Measurements from ENCODE around the gene CORO2A. TPM values are rescaled to one million over a fixed set of nuclear protein-coding genes. Genes with fewer than 3 reads are reported as not detected.

Gene CORO2A
- total RNA-seq, 1 experiment from 2014 or later, result 15.8 TPM

DNA sequence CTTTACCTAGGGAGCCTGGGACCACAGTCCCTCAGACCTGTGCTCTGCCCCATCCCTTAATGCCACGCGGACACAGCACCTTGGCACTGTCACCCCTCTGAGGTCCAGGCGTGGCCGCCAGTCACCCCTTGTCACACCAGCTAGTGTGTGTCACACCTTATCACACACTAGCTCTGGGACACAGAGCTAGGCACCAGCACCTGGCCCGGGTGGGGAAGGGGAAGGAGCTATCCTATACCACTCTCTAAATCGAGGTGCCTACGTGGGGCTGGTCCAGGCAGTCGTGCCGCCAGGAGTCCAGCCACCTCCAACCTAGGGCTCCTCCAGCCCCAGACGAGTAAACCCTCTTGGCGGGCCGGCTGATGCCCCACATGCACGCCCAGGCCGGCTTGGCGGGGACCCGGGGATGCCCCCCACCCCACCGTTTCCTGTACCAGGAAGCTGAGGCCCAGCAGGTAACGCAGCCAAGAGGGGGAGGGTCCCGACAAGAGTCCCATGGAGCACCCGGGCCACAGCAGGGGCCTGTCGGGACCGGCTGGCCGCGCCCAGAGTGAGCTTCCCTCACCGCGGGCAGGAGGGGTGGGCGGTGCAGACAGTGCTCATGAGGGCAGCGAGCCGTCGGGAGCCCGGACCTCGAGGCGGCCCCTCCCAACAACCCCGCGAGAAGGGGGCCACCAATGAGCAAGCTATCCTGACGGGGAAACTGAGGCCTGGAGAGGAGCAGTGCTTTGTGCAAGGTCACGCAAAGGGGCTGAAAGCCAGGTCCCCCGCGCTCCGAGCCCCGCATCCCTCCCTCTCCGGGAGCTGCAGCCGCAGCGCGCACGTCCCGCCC, 550 bp downstream of the CORO2A start:
- H2AK5ac ChIP-seq (ENCODE audit: insufficient read length, low read length), result no peak overlapping the region
- H3K56ac ChIP-seq (ENCODE audit: insufficient read length, low read depth, low read length), result no peak overlapping the region
- no peaks in the 10 kb centered on the region; the same call in 1 of the 2 replicates for H3K79me2 ChIP-seq (ENCODE audit: insufficient read depth, low read length)
- TF ChIP-seq, protein P1, sequence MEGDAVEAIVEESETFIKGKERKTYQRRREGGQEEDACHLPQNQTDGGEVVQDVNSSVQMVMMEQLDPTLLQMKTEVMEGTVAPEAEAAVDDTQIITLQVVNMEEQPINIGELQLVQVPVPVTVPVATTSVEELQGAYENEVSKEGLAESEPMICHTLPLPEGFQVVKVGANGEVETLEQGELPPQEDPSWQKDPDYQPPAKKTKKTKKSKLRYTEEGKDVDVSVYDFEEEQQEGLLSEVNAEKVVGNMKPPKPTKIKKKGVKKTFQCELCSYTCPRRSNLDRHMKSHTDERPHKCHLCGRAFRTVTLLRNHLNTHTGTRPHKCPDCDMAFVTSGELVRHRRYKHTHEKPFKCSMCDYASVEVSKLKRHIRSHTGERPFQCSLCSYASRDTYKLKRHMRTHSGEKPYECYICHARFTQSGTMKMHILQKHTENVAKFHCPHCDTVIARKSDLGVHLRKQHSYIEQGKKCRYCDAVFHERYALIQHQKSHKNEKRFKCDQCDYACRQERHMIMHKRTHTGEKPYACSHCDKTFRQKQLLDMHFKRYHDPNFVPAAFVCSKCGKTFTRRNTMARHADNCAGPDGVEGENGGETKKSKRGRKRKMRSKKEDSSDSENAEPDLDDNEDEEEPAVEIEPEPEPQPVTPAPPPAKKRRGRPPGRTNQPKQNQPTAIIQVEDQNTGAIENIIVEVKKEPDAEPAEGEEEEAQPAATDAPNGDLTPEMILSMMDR (conservative IDR thresholded peaks at IDR 0.05), result no peak
- peaks cover 6% of the 10 kb centered on the region for H3K23me2 ChIP-seq (ENCODE audit: insufficient read length, low read depth, low read length, poor library complexity, severe bottlenecking)
- H3K23ac ChIP-seq (ENCODE audit: insufficient read length, low read depth, low read length), result no peak overlapping the region
- no peak overlapping the region; a peak in 1 of 7 replicates for H3K27ac Mint-ChIP-seq
- H3K4me1 ChIP-seq (ENCODE audit: insufficient read depth, low read length), result no peaks in the 10 kb centered on the region; the same call in 1 of the 2 replicates
- peaks cover 18 to 31% of the 10 kb centered on the region in 2 experiments for H3K4me1 Mint-ChIP-seq
- H2BK5ac ChIP-seq (ENCODE audit: insufficient read length, low read length), result no peak overlapping the region
- no peak overlapping the region for H3T11ph ChIP-seq (ENCODE audit: low read length)
- H2AFZ ChIP-seq (ENCODE audit: low read length), result no peak overlapping the region
- H3K4me2 ChIP-seq (ENCODE audit: insufficient read depth, insufficient read length, low read length), result peak overlapping the region; percentile 26
- H3K27ac ChIP-seq (ENCODE audit: insufficient read length, low read depth, low read length), result no peak overlapping the region
- H2BK20ac ChIP-seq (ENCODE audit: low read depth, low read length, poor library complexity, severe bottlenecking), result no peak overlapping the region
- no peaks in the 10 kb centered on the region; a peak in 1 of 5 replicates for H3K9me3 Mint-ChIP-seq
- H3K14ac ChIP-seq (ENCODE audit: insufficient read depth, low read length), result peak overlapping the region; percentile 50
- no peak overlapping the region for H4K5ac ChIP-seq (ENCODE audit: insufficient read length, low read depth, low read length)
- DNase-seq, result peak; percentile 66
- no peak overlapping the region for H3K9ac ChIP-seq (ENCODE audit: extremely low read depth, insufficient read length, low read length)
- H3K36me3 Mint-ChIP-seq (ENCODE audit: insufficient read depth in 1 of 3, low read depth in 3 of 3), result no peaks in the 10 kb centered on the region
- no peaks in the 10 kb centered on the region for H3K9me3 ChIP-seq (ENCODE audit: control insufficient read depth, low read depth, low read length)
- no peak overlapping the region for H2BK12ac ChIP-seq (ENCODE audit: insufficient read length, low read depth, low read length)
- no peak overlapping the region for H4K8ac ChIP-seq (replicated peaks; ENCODE audit: insufficient read length, low read depth, low read length)
- H2BK15ac ChIP-seq (ENCODE audit: low read depth, low read length), result no peak overlapping the region
- no CpG with 5 or more reads among the region's 47 CpGs for WGBS (ENCODE audit: extremely low coverage, insufficient read length, low lambda C conversion rate)
- H3K79me1 ChIP-seq (ENCODE audit: insufficient read depth, low read depth, low read length, poor library complexity, severe bottlenecking), result no peaks in the 10 kb centered on the region
- no peak overlapping the region for H3K4ac ChIP-seq (ENCODE audit: low read depth, low read length)
- H3K27me3 Mint-ChIP-seq (ENCODE audit: low read depth), result peaks cover 2% of the 10 kb centered on the region; the same call in 1 of the 2 replicates
- H4K91ac ChIP-seq (ENCODE audit: insufficient read length, low read depth, low read length), result no peak overlapping the region
- no peak overlapping the region for H2BK120ac ChIP-seq (ENCODE audit: low read depth, low read length, poor library complexity, severe bottlenecking)
- H3K27me3 ChIP-seq (ENCODE audit: insufficient read depth, low read length), result no peaks in the 10 kb centered on the region
- H3K18ac ChIP-seq (ENCODE audit: insufficient read length, low read depth, low read length), result no peak overlapping the region
- no peaks in the 10 kb centered on the region for H4K20me1 ChIP-seq (ENCODE audit: control insufficient read depth, insufficient read depth, insufficient read length)
- H3K4me3 Mint-ChIP-seq, result peak overlapping the region; percentile 72 to 81
